ENCODE data around the gene TBC1D14. TPM values are rescaled to one million over a fixed set of nuclear protein-coding genes. Genes with fewer than 3 reads are reported as not detected.

Gene TBC1D14
- total and polyA plus RNA-seq, 7 donors, result 19.2 to 46.4 (median 29.5) TPM

DNA sequence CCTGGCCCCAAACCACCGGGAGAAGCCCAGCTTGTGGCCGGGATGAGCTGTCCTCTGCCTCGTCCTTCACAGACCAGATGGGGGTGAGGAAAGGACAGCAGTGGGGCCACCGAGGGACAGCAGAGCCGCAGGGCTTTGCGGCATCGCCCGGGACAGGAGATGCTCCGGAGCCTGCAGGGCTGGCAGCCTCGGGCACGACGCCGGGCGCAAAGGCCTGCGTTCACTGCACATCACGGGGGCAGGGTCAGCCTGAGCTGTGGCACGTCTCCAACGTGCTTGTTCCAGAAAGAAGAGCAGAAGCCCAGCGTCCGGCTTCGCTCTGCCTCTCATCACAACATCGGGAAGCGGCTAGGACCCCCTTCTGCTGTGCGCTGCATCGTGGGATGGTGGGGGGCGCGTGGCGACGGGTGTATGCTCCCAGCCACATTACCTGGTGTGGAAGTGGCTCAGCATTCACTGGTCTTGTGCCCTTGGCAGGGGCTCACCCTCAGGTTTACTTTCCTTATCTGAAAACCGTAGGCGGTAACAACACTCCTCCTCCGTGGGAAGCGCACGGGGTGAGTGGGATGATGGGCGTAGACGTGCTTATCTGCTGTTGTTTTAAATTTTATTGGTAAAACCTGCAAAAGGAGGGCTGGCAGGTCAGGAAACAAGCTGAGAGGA is 141.0 kb downstream of the TBC1D14 start:
- Histone ChIP-seq H3K4me3 (no peak overlapping the region), H3K9me3 (no peaks in the 10 kb centered on the region), H3K27me3 (no peaks in the 10 kb centered on the region), H3K27ac (no peak overlapping the region), H3K4me1 (peaks cover 0 to 56% (median 38%) of the 10 kb centered on the region in 4 donors), H3K36me3 (peaks cover 12 to 25% (median 15%) of the 10 kb centered on the region in 4 donors)
- no peak for DNase-seq
- WGBS, 2 donors, result 79 to 89% methylated on average over 36 of the region's 36 CpGs
- intact Hi-C loops (cut with DNase I), result no loop called here
- no peak for TF ChIP-seq EP300 (IDR thresholded peaks at IDR 0.05)

GRCh38 chr4:7051144-7051495 is 141.5 kb downstream of the TBC1D14 start:
- no peak for DNase-seq
- Histone ChIP-seq H3K27ac (no peak overlapping the region), H3K27me3 (no peaks in the 10 kb centered on the region), H3K36me3 (peaks cover 17 to 26% (median 20%) of the 10 kb centered on the region in 4 donors), H3K4me3 (no peak overlapping the region), H3K4me1 (peaks cover 0 to 51% (median 33%) of the 10 kb centered on the region in 4 donors), H3K9me3 (no peaks in the 10 kb centered on the region)
- intact Hi-C loops (cut with DNase I), result no loop called here
- TF ChIP-seq POLR2A (IDR thresholded peaks at IDR 0.05) (no peak), EP300 (IDR thresholded peaks at IDR 0.05) (no peak), POLR2AphosphoS5 (IDR thresholded peaks at IDR 0.05) (no peak)
- TF ChIP-seq, protein P1, sequence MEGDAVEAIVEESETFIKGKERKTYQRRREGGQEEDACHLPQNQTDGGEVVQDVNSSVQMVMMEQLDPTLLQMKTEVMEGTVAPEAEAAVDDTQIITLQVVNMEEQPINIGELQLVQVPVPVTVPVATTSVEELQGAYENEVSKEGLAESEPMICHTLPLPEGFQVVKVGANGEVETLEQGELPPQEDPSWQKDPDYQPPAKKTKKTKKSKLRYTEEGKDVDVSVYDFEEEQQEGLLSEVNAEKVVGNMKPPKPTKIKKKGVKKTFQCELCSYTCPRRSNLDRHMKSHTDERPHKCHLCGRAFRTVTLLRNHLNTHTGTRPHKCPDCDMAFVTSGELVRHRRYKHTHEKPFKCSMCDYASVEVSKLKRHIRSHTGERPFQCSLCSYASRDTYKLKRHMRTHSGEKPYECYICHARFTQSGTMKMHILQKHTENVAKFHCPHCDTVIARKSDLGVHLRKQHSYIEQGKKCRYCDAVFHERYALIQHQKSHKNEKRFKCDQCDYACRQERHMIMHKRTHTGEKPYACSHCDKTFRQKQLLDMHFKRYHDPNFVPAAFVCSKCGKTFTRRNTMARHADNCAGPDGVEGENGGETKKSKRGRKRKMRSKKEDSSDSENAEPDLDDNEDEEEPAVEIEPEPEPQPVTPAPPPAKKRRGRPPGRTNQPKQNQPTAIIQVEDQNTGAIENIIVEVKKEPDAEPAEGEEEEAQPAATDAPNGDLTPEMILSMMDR (IDR thresholded peaks at IDR 0.05), result no peak
- 91% methylated on average over 12 of the region's 12 CpGs for WGBS, 2 donors

GRCh38 chr4:7051905-7052304 is 142.3 kb downstream of the TBC1D14 start:
- WGBS, 2 donors, result 94% methylated on average over 14 of the region's 14 CpGs
- peaks cover 18 to 30% (median 27%) of the 10 kb centered on the region in 4 donors for H3K36me3 ChIP-seq
- no peak for DNase-seq
- intact Hi-C loops (cut with DNase I), result no loop called here
- peaks cover 0 to 43% (median 25%) of the 10 kb centered on the region in 4 donors for H3K4me1 ChIP-seq
- H3K27ac ChIP-seq, result peak overlapping the region in 1 of 4 donors; percentile 79
- no peaks in the 10 kb centered on the region for H3K9me3 ChIP-seq
- H3K4me3 ChIP-seq, result no peak overlapping the region
- no peaks in the 10 kb centered on the region for H3K27me3 ChIP-seq
- no peak for TF ChIP-seq POLR2AphosphoS5 (IDR thresholded peaks at IDR 0.05)
- no peak for TF ChIP-seq POLR2A (IDR thresholded peaks at IDR 0.05)
- TF ChIP-seq, protein P1 (IDR thresholded peaks at IDR 0.05), result no peak
- no peak for TF ChIP-seq EP300 (IDR thresholded peaks at IDR 0.05)

GRCh38 chr4:7052313-7052712 is 142.7 kb downstream of the TBC1D14 start:
- no peak for TF ChIP-seq POLR2AphosphoS5 (IDR thresholded peaks at IDR 0.05)
- TF ChIP-seq, protein P1 (IDR thresholded peaks at IDR 0.05), result no peak
- no peak for TF ChIP-seq EP300 (IDR thresholded peaks at IDR 0.05)
- TF ChIP-seq POLR2A (IDR thresholded peaks at IDR 0.05), result no peak
- no peaks in the 10 kb centered on the region for H3K27me3 ChIP-seq
- no peaks in the 10 kb centered on the region for H3K9me3 ChIP-seq
- peaks cover 18 to 34% (median 27%) of the 10 kb centered on the region in 4 donors for H3K36me3 ChIP-seq
- no peak for DNase-seq
- intact Hi-C loops (cut with DNase I), result no loop called here
- H3K4me1 ChIP-seq, result peaks cover 0 to 39% (median 21%) of the 10 kb centered on the region in 4 donors
- H3K4me3 ChIP-seq, result no peak overlapping the region
- WGBS, 2 donors, result 92 to 93% methylated on average over 14 of the region's 14 CpGs
- peak overlapping the region in 3 of 4 donors; percentile 68 to 79 (median 72) for H3K27ac ChIP-seq

DNA sequence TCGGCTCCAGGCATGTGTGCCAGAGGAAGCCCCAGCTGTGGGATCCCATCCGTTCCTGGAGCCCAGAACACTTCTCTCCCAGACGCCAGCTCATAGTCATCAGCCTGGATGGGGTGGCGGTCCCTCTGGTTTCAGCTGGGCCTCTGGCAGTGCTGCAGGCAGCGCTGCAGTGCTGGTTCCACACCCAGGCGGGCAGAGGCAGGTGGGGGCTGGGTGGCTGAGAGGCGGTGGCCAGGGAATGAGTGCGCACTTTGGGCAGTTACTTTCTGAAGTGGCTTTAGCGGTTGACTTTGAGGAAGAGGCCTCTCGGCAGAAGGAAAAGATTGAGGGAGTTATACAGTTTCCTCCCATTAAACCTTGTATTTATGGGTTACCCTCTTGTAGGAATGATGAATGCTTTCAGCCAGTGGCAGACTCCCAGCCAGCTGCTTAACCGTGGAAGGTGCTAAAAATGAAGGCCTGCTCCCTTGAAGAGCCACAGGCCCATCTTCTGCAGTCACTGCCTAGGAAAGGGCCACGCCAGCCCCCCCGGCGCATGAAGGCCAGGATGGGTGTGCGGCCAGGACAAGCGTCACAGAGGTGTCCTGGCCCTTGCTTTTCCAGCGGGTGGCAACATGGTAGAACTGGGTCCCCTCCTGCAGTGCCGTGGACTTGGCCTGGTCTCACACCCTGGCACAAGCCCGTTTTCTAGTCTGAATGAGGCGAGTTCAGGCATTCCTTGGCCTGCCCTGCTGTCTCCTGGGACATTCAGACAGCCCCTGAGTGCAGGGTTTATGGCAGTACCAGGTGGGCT is 143.5 kb downstream of the TBC1D14 start:
- intact Hi-C loops (cut with DNase I), result no loop called here
- peak; percentile 77 for DNase-seq
- Histone ChIP-seq H3K27ac (peak overlapping the region in 3 of 4 donors; percentile 68 to 79 (median 72)), H3K4me3 (no peak overlapping the region), H3K36me3 (peaks cover 18 to 35% (median 27%) of the 10 kb centered on the region in 4 donors), H3K4me1 (peaks cover 0 to 34% (median 19%) of the 10 kb centered on the region in 4 donors), H3K27me3 (no peaks in the 10 kb centered on the region), H3K9me3 (no peaks in the 10 kb centered on the region)
- WGBS, 2 donors, result 66 to 85% methylated on average over 20 of the region's 20 CpGs
- TF ChIP-seq POLR2AphosphoS5 (IDR thresholded peaks at IDR 0.05) (peak in 1 of 4 donors; percentile 18), POLR2A (IDR thresholded peaks at IDR 0.05) (no peak), EP300 (IDR thresholded peaks at IDR 0.05) (no peak)
- TF ChIP-seq, protein P1 (IDR thresholded peaks at IDR 0.05), result no peak

Data from sigmoid colon (tissue), 7 donors.